IMR-90 (cell line): ENCODE measurements around the gene DSCAML1. TPM values are rescaled to one million over a fixed set of nuclear protein-coding genes. Genes with fewer than 3 reads are reported as not detected.

Experiments
- ATAC-seq: fragments of 200-7000 bp; cut with Tn5 transposase; 2 replicates; pipeline ENCODE4 v1.9.1; 2020; ENCODE audit warnings: low read depth, mild to moderate bottlenecking, moderate library complexity
- BruUV-seq: library from RNA; stranded (reverse); fragments of 400-500 nt; replicated peaks from 2 replicates; lab custom pipeline; 2021; lab: Mats Ljungman, UMichigan
- CTCF ChIA-PET: fragments of 300-600 bp; formaldehyde crosslinking; extraction: SDS; loops from one replicate; lab custom pipeline; 2021; ENCODE audit warnings: antibody characterized with exemption; lab: Yijun Ruan, JAX
- POLR2A ChIA-PET: fragments of 300-600 bp; sonication (Branson Sonifier 250); formaldehyde crosslinking; loops from one replicate; lab custom pipeline; 2022; ENCODE audit warnings: antibody characterized with exemption; ENCODE audit not compliant: unreplicated experiment; lab: Charles Lee
- DNase-seq: peaks from one replicate; pipeline ENCODE4 v3.0.0; 2013
- H2AFZ ChIP-seq: replicated peaks from 2 replicates; pipeline ENCODE3; 2013; ENCODE audit warnings: low read length, mild to moderate bottlenecking; ENCODE audit not compliant: poor library complexity
- H2AK5ac ChIP-seq: 2 replicates; pipeline ENCODE4 v1.6.1; 2013; ENCODE audit warnings: low read depth, low read length, inconsistent platforms
- H2AK9ac ChIP-seq: replicated peaks from 2 replicates; pipeline ENCODE3; 2013; ENCODE audit warnings: mild to moderate bottlenecking, low read depth, low read length, moderate library complexity; ENCODE audit not compliant: poor library complexity
- H2BK120ac ChIP-seq: 2 replicates; pipeline ENCODE4 v1.6.1; 2013; ENCODE audit warnings: low read depth, low read length, inconsistent platforms
- H2BK15ac ChIP-seq: 3 replicates; pipeline ENCODE4 v1.6.1; 2013; ENCODE audit warnings: low read depth, low read length, inconsistent platforms
- H2BK20ac ChIP-seq: 2 replicates; pipeline ENCODE4 v1.6.1; 2013; ENCODE audit warnings: low read depth, mild to moderate bottlenecking, inconsistent platforms, low read length, moderate library complexity
- H2BK5ac ChIP-seq: 2 replicates; pipeline ENCODE4 v1.6.1; 2013; ENCODE audit warnings: mild to moderate bottlenecking, low read depth, low read length, inconsistent platforms; ENCODE audit not compliant: poor library complexity, severe bottlenecking
- H3K14ac ChIP-seq: replicated peaks from 2 replicates; pipeline ENCODE4 v1.6.1; 2013; ENCODE audit warnings: low read depth, low read length, inconsistent platforms
- H3K18ac ChIP-seq: 2 replicates; pipeline ENCODE4 v1.6.1; 2013; ENCODE audit warnings: low read depth, low read length, control low read depth
- H3K23ac ChIP-seq: 2 replicates; pipeline ENCODE4 v1.6.1; 2013; ENCODE audit warnings: low read depth, low read length, inconsistent platforms
- H3K27ac ChIP-seq: 2 replicates; pipeline ENCODE4 v1.5.1; 2013; ENCODE audit warnings: mild to moderate bottlenecking, control low read depth, low read length; ENCODE audit not compliant: insufficient read depth
- H3K27me3 ChIP-seq: 2 replicates; pipeline ENCODE4 v1.6.1; 2013; ENCODE audit warnings: low read length; ENCODE audit not compliant: control insufficient read depth, insufficient read depth
- H3K36me3 ChIP-seq: 2 replicates; pipeline ENCODE4 v1.6.1; 2013; ENCODE audit warnings: low read length, mixed read lengths; ENCODE audit not compliant: control insufficient read depth, insufficient read depth
- H3K4ac ChIP-seq: 2 replicates; pipeline ENCODE4 v1.6.1; 2013; ENCODE audit warnings: low read depth, low read length, inconsistent platforms
- H3K4me1 ChIP-seq: 2 replicates; pipeline ENCODE4 v1.6.1; 2013; ENCODE audit warnings: low read length, mixed read lengths; ENCODE audit not compliant: control insufficient read depth, insufficient read depth
- H3K4me2 ChIP-seq: 2 replicates; pipeline ENCODE4 v1.6.1; 2013; ENCODE audit warnings: low read depth, mild to moderate bottlenecking, control low read depth, low read length, moderate library complexity
- H3K4me3 ChIP-seq: 2 replicates; pipeline ENCODE4 v1.5.1; 2013; ENCODE audit warnings: low read depth, mild to moderate bottlenecking, control low read depth, low read length, moderate library complexity; ENCODE audit not compliant: insufficient read depth
- H3K56ac ChIP-seq: 2 replicates; pipeline ENCODE4 v1.6.1; 2013; ENCODE audit warnings: low read length, inconsistent platforms; ENCODE audit not compliant: insufficient read depth; ENCODE audit errors: extremely low read depth
- H3K79me1 ChIP-seq, 2 experiments: 2 replicates each; pipeline ENCODE4 v1.6.1; 2013; ENCODE audit warnings: low read length in 2 of 2, inconsistent platforms in 1 of 2, low read depth in 1 of 2
- H3K9ac ChIP-seq: 2 replicates; pipeline ENCODE4 v1.6.1; 2013; ENCODE audit warnings: low read depth, low read length, control low read depth
- H3K9me1 ChIP-seq: 2 replicates; pipeline ENCODE4 v1.6.1; 2013; ENCODE audit warnings: low read length, inconsistent platforms; ENCODE audit not compliant: insufficient read depth
- H3K9me3 ChIP-seq: 2 replicates; pipeline ENCODE4 v1.6.1; 2013; ENCODE audit warnings: low read length; ENCODE audit not compliant: control insufficient read depth, insufficient read depth
- H4K20me1 ChIP-seq: 2 replicates; pipeline ENCODE4 v1.6.1; 2013; ENCODE audit warnings: low read length, inconsistent platforms; ENCODE audit not compliant: insufficient read depth
- H4K5ac ChIP-seq: 2 replicates; pipeline ENCODE4 v1.6.1; 2013; ENCODE audit warnings: mild to moderate bottlenecking, low read depth, low read length, control low read depth
- H4K8ac ChIP-seq, 2 experiments: 2 replicates each; pipeline ENCODE4 v1.6.1; 2013; ENCODE audit warnings: low read depth in 2 of 2, low read length in 2 of 2, control low read depth in 1 of 2, inconsistent platforms in 1 of 2
- H4K91ac ChIP-seq: 2 replicates; pipeline ENCODE4 v1.6.1; 2013; ENCODE audit warnings: low read depth, low read length, inconsistent platforms; ENCODE audit not compliant: insufficient read depth
- MAZ ChIP-seq: IDR thresholded peaks from 2 replicates; pipeline ENCODE4 v1.6.1; 2012; ENCODE audit warnings: low read depth, mild to moderate bottlenecking, low read length, improper control_type of control experiment, moderate library complexity, borderline replicate concordance
- WGBS, 2 experiments: methylation state at CpG; one replicate each; pipeline versions ENCODE4 v1.1.5 to v1.1.7; 2013; ENCODE audit warnings: missing lambda C conversion rate in 2 of 2; ENCODE audit not compliant: insufficient read length in 1 of 2; ENCODE audit errors: extremely low coverage in 2 of 2; 5-methylcytosine and 5-hydroxymethylcytosine counted together
- dilution Hi-C: fragments of 300-500 bp; cut with HindIII; formaldehyde crosslinking; loops from one replicate; pipeline ENCODE4 v1.14.3; 2018; ENCODE audit warnings: low sequenced_read_pairs; ENCODE audit not compliant: unreplicated experiment
- in situ Hi-C: fragments of 300-500 bp; cut with MboI; formaldehyde crosslinking; loops from 3 replicates; pipeline ENCODE4 v1.14.3; 2019; ENCODE audit warnings: low sequenced_read_pairs, inconsistent platforms, mixed read lengths
- intact Hi-C: fragments of 100-400 bp; cut with micrococcal nuclease; formaldehyde crosslinking; loops from 2 replicates; pipeline ENCODE4 v1.10.0; 2022
- polyA plus RNA-seq, 3 experiments: library from polyadenylated mRNA; depleted of rRNA; stranded (reverse); fragments of >200 nt; gene quantifications; 2 replicates each; pipeline ENCODE4 v1.2.3, GENCODE V29; 2012; ENCODE audit warnings: low replicate concordance in 1 of 3
- total RNA-seq: library from RNA; depleted of rRNA; stranded (reverse); fragments of >200 nt; gene quantifications from 2 replicates; pipeline ENCODE4 v1.2.3, GENCODE V29; 2012

DSCAML1 gene
- total and polyA plus RNA-seq, 2 of the 4 experiments (the other 2 are of a cell fraction), result not detected

GRCh38 chr11:117747892-117748291 lies 49.1 kb downstream of the DSCAML1 start:
- BruUV-seq, result no TSS peak
- Histone ChIP-seq H3K9ac (no peak overlapping the region), H3K27ac (no peak overlapping the region), H3K56ac (no peak overlapping the region), H2BK15ac (no peak overlapping the region), H3K36me3 (no peaks in the 10 kb centered on the region), H4K8ac (no peak overlapping the region), H2BK5ac (no peak overlapping the region), H2BK20ac (no peak overlapping the region), H2AFZ (no peak overlapping the region), H3K4me2 (no peak overlapping the region), H3K4me1 (no peaks in the 10 kb centered on the region), H2AK9ac (no peak overlapping the region), H3K79me1 (no peaks in the 10 kb centered on the region), H2AK5ac (no peak overlapping the region), H3K9me1 (no peaks in the 10 kb centered on the region), H2BK120ac (no peak overlapping the region), H3K4me3 (no peak overlapping the region), H4K91ac (no peak overlapping the region), H3K14ac (no peak overlapping the region), H3K4ac (no peak overlapping the region), H4K20me1 (no peaks in the 10 kb centered on the region), H3K18ac (no peak overlapping the region), H3K27me3 (peaks cover 2% of the 10 kb centered on the region; the same call in 1 of the 2 replicates), H4K5ac (no peak overlapping the region), H3K23ac (no peak overlapping the region), H3K9me3 (no peaks in the 10 kb centered on the region)
- intact Hi-C loops (no loop called here), dilution Hi-C loops (no loop called here), in situ Hi-C loops (no loop called here)
- CTCF ChIA-PET, result no interaction called here
- ATAC-seq (no peak), DNase-seq (no peak)
- POLR2A ChIA-PET, result no interaction called here
- TF ChIP-seq MAZ, result no peak
- WGBS, 2 experiments, result 71% methylated on average over 1 of the region's 3 CpGs; no CpG with 5 or more reads in 1 of the 2 experiments
